Peyer's patch (tissue), 4 donors: ENCODE measurements around the gene CMYA5. TPM values are rescaled to one million over a fixed set of nuclear protein-coding genes. Genes with fewer than 3 reads are reported as not detected.

Source experiments
- DNase-seq, 3 donors: peaks; one replicate each; pipeline ENCODE4 v3.0.0-alpha.2; 2017 to 2019
- H3K27ac ChIP-seq, 4 donors: fragments of 200-600 bp; sonication (generic); one replicate each; pipeline ENCODE4 v1.5.1; 2016 to 2019
- H3K27me3 ChIP-seq, 2 donors: fragments of 200-600 bp; sonication (generic); one replicate each; pipeline ENCODE4 v1.5.1; 2019
- H3K36me3 ChIP-seq, 3 donors: fragments of 200-600 bp; sonication (generic); one replicate each; pipeline ENCODE4 v1.5.1; 2016 to 2019
- H3K4me1 ChIP-seq, 4 donors: fragments of 200-600 bp; sonication (generic); one replicate each; pipeline ENCODE4 v1.5.1; 2016 to 2019
- H3K4me3 ChIP-seq, 4 donors: fragments of 200-600 bp; sonication (generic); 1 replicate in 3 of 4; 2 replicates in 1 of 4; pipeline ENCODE4 v1.5.1; 2016 to 2019; ENCODE audit warnings: mild to moderate bottlenecking in 1 of 4
- H3K9me3 ChIP-seq, 4 donors: fragments of 200-600 bp; sonication (generic); one replicate each; pipeline ENCODE4 v1.5.1; 2016 to 2019; ENCODE audit warnings: mild to moderate bottlenecking in 1 of 4
- CTCF ChIP-seq, 6 experiments: fragments of 450-650 bp in 4 of 6; fragments of 200-600 bp in 2 of 6; sonication (generic) in 1 of 6; IDR thresholded peaks; one replicate each; pipeline ENCODE4 v1.5.1; 2017 to 2019; ENCODE audit warnings: antibody characterized with exemption in 6 of 6, mild to moderate bottlenecking in 3 of 6, moderate library complexity in 1 of 6
- POLR2A ChIP-seq, 2 donors: fragments of 450-650 bp; IDR thresholded peaks; one replicate each; pipeline ENCODE4 v1.5.1; 2017; ENCODE audit warnings: antibody characterized with exemption in 2 of 2, mild to moderate bottlenecking in 2 of 2, moderate library complexity in 2 of 2
- total RNA-seq, 4 donors: library from RNA; depleted of rRNA; stranded (reverse); fragments of >200 nt; gene quantifications; one replicate each; pipeline ENCODE4 v1.1.0, GENCODE V29; 2016

The CMYA5 gene
- total RNA-seq, 4 donors from 2014 or later: 1.1 to 15.7 (median 2.5) TPM

DNA sequence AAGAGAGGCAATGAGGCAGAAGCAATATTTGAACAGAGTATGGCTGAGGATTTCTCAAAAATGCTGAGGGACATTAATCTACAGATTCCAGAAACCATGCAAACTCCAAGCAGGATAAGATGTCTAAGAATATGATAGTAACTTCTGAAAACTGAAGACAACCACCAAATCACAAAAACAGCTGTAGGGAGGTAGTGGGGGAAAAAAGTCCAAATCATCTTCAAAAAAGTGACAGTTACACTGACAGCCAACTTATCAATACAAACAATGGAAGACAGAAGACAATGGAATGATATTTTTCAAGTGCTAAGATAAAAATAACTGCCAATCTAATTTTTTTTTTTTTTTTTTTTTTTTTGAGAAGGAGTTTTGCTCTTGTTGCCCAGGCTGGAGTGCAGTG is 30.5 kb downstream of the CMYA5 start:
- no peak for TF ChIP-seq CTCF (IDR thresholded peaks at IDR 0.05)
- no peak for TF ChIP-seq POLR2A (IDR thresholded peaks at IDR 0.05)
- Histone ChIP-seq H3K27me3 (no peaks in the 10 kb centered on the region), H3K4me1 (no peaks in the 10 kb centered on the region), H3K27ac (no peak overlapping the region), H3K36me3 (no peaks in the 10 kb centered on the region), H3K4me3 (no peak overlapping the region), H3K9me3 (peaks cover 0 to 16% (median 0%) of the 10 kb centered on the region in 4 donors)
- DNase-seq: no peak

GRCh38 chr5:79727451-79728355 is 38.1 kb downstream of the CMYA5 start:
- H3K27me3 ChIP-seq: no peaks in the 10 kb centered on the region
- H3K36me3 ChIP-seq: no peaks in the 10 kb centered on the region
- no peak overlapping the region for H3K27ac ChIP-seq
- no peaks in the 10 kb centered on the region for H3K4me1 ChIP-seq
- H3K4me3 ChIP-seq: no peak overlapping the region
- H3K9me3 ChIP-seq: no peaks in the 10 kb centered on the region
- TF ChIP-seq CTCF (IDR thresholded peaks at IDR 0.05) (no peak), POLR2A (IDR thresholded peaks at IDR 0.05) (no peak)
- DNase-seq: no peak

GRCh38 chr5:79728396-79728795 is 38.8 kb downstream of the CMYA5 start:
- Histone ChIP-seq H3K27ac (no peak overlapping the region), H3K9me3 (no peaks in the 10 kb centered on the region), H3K4me1 (no peaks in the 10 kb centered on the region), H3K4me3 (no peak overlapping the region), H3K27me3 (no peaks in the 10 kb centered on the region), H3K36me3 (no peaks in the 10 kb centered on the region)
- DNase-seq: no peak
- no peak for TF ChIP-seq CTCF (IDR thresholded peaks at IDR 0.05)

- Histone ChIP-seq H3K9me3 (no peaks in the 10 kb centered on the region), H3K4me1 (no peaks in the 10 kb centered on the region), H3K27me3 (no peaks in the 10 kb centered on the region), H3K4me3 (no peak overlapping the region), H3K27ac (no peak overlapping the region), H3K36me3 (no peaks in the 10 kb centered on the region)
- no peak for DNase-seq
- TF ChIP-seq POLR2A (IDR thresholded peaks at IDR 0.05) (no peak), CTCF (IDR thresholded peaks at IDR 0.05) (no peak)
These were observed 40.0 kb downstream of the CMYA5 start for GRCh38 chr5:79729679-79730078.

GRCh38 chr5:79730564-79730963 is 40.9 kb downstream of the CMYA5 start:
- no peaks in the 10 kb centered on the region for H3K9me3 ChIP-seq
- no peak for TF ChIP-seq POLR2A (IDR thresholded peaks at IDR 0.05)
- no peak for TF ChIP-seq CTCF (IDR thresholded peaks at IDR 0.05)
- H3K27me3 ChIP-seq: no peaks in the 10 kb centered on the region
- no peaks in the 10 kb centered on the region for H3K36me3 ChIP-seq
- no peak for DNase-seq
- no peak overlapping the region for H3K27ac ChIP-seq
- H3K4me1 ChIP-seq: no peaks in the 10 kb centered on the region
- H3K4me3 ChIP-seq: no peak overlapping the region
